Measurements from ENCODE around the gene PPP5C.
"Not testable (repeated sequence)": the region's sequence is repeated elsewhere in the genome, so short reads cannot be mapped to it uniquely, and the experiment has no call there.

Gene PPP5C

GRCh38 chr19:46367426-46367825 is 20.5 kb downstream of the PPP5C start:
- no peaks in the 10 kb centered on the region for H3K27me3 ChIP-seq (ENCODE audit: control insufficient read depth, insufficient read depth, low read length)
- H3K9me3 ChIP-seq (ENCODE audit: control insufficient read depth, insufficient read depth, low read depth, low read length): no peaks in the 10 kb centered on the region
- peaks cover 41% of the 10 kb centered on the region for H3K36me3 ChIP-seq (ENCODE audit: control insufficient read depth, insufficient read depth, low read length)
- no peak overlapping the region for H3K9ac ChIP-seq (ENCODE audit: low read length)
- H3K4me1 ChIP-seq (ENCODE audit: control insufficient read depth, insufficient read depth, low read length): peaks cover 14% of the 10 kb centered on the region
- no peak overlapping the region for H3K4me3 ChIP-seq (ENCODE audit: low read depth, low read length)
- H3K27ac ChIP-seq (ENCODE audit: low read depth, low read length): no peak overlapping the region

- peaks cover 21% of the 10 kb centered on the region for H3K4me1 ChIP-seq (ENCODE audit: control insufficient read depth, insufficient read depth, low read length)
- no peaks in the 10 kb centered on the region for H3K27me3 ChIP-seq (ENCODE audit: control insufficient read depth, insufficient read depth, low read length)
- no peaks in the 10 kb centered on the region for H3K9me3 ChIP-seq (ENCODE audit: control insufficient read depth, insufficient read depth, low read depth, low read length)
- H3K9ac ChIP-seq (ENCODE audit: low read length): no peak overlapping the region
- no peak overlapping the region for H3K27ac ChIP-seq (ENCODE audit: low read depth, low read length)
- H3K36me3 ChIP-seq (ENCODE audit: control insufficient read depth, insufficient read depth, low read length): peaks cover 41% of the 10 kb centered on the region
- no peak overlapping the region for H3K4me3 ChIP-seq (ENCODE audit: low read depth, low read length)
Measured at GRCh38 chr19:46368116-46368515, 21.2 kb downstream of the PPP5C start.

- H3K27ac ChIP-seq (ENCODE audit: low read depth, low read length): no peak overlapping the region
- H3K36me3 ChIP-seq (ENCODE audit: control insufficient read depth, insufficient read depth, low read length): peaks cover 30% of the 10 kb centered on the region
- no peak overlapping the region for H3K4me3 ChIP-seq (ENCODE audit: low read depth, low read length)
- no peaks in the 10 kb centered on the region for H3K27me3 ChIP-seq (ENCODE audit: control insufficient read depth, insufficient read depth, low read length)
- no peaks in the 10 kb centered on the region for H3K9me3 ChIP-seq (ENCODE audit: control insufficient read depth, insufficient read depth, low read depth, low read length)
- H3K9ac ChIP-seq (ENCODE audit: low read length): no peak overlapping the region
- H3K4me1 ChIP-seq (ENCODE audit: control insufficient read depth, insufficient read depth, low read length): peaks cover 37% of the 10 kb centered on the region
Measured at GRCh38 chr19:46369817-46370216, 22.9 kb downstream of the PPP5C start.

- no peaks in the 10 kb centered on the region for H3K27me3 ChIP-seq (ENCODE audit: control insufficient read depth, insufficient read depth, low read length)
- peaks cover 37% of the 10 kb centered on the region for H3K4me1 ChIP-seq (ENCODE audit: control insufficient read depth, insufficient read depth, low read length)
- peak overlapping the region; percentile 27 for H3K9ac ChIP-seq (ENCODE audit: low read length)
- no peaks in the 10 kb centered on the region for H3K9me3 ChIP-seq (ENCODE audit: control insufficient read depth, insufficient read depth, low read depth, low read length)
- H3K4me3 ChIP-seq (ENCODE audit: low read depth, low read length): no peak overlapping the region
- peaks cover 34% of the 10 kb centered on the region for H3K36me3 ChIP-seq (ENCODE audit: control insufficient read depth, insufficient read depth, low read length)
- H3K27ac ChIP-seq (ENCODE audit: low read depth, low read length): no peak overlapping the region
Measured at GRCh38 chr19:46371371-46371901, 24.5 kb downstream of the PPP5C start.

GRCh38 chr19:46372901-46373490 is 26.1 kb downstream of the PPP5C start:
- Histone ChIP-seq H3K9ac (ENCODE audit: low read length) (peak overlapping the region; percentile 65), H3K27me3 (ENCODE audit: control insufficient read depth, insufficient read depth, low read length) (no peaks in the 10 kb centered on the region), H3K27ac (ENCODE audit: low read depth, low read length) (peak overlapping the region; percentile 86), H3K9me3 (ENCODE audit: control insufficient read depth, insufficient read depth, low read depth, low read length) (no peaks in the 10 kb centered on the region), H3K4me1 (ENCODE audit: control insufficient read depth, insufficient read depth, low read length) (peaks cover 37% of the 10 kb centered on the region), H3K4me3 (ENCODE audit: low read depth, low read length) (peak overlapping the region; percentile 32), H3K36me3 (ENCODE audit: control insufficient read depth, insufficient read depth, low read length) (peaks cover 36% of the 10 kb centered on the region)

- Histone ChIP-seq H3K9ac (ENCODE audit: low read length) (peak overlapping the region; percentile 76), H3K27me3 (ENCODE audit: control insufficient read depth, insufficient read depth, low read length) (no peaks in the 10 kb centered on the region), H3K36me3 (ENCODE audit: control insufficient read depth, insufficient read depth, low read length) (peaks cover 36% of the 10 kb centered on the region), H3K4me3 (ENCODE audit: low read depth, low read length) (peak overlapping the region; percentile 32), H3K27ac (ENCODE audit: low read depth, low read length) (peak overlapping the region; percentile 86), H3K9me3 (ENCODE audit: control insufficient read depth, insufficient read depth, low read depth, low read length) (no peaks in the 10 kb centered on the region), H3K4me1 (ENCODE audit: control insufficient read depth, insufficient read depth, low read length) (peaks cover 37% of the 10 kb centered on the region)
Measured at GRCh38 chr19:46373491-46374359, 26.8 kb downstream of the PPP5C start.

- Histone ChIP-seq H3K4me3 (ENCODE audit: low read depth, low read length) (no peak overlapping the region), H3K9me3 (ENCODE audit: control insufficient read depth, insufficient read depth, low read depth, low read length) (no peaks in the 10 kb centered on the region), H3K9ac (ENCODE audit: low read length) (no peak overlapping the region), H3K4me1 (ENCODE audit: control insufficient read depth, insufficient read depth, low read length) (peaks cover 37% of the 10 kb centered on the region), H3K27me3 (ENCODE audit: control insufficient read depth, insufficient read depth, low read length) (no peaks in the 10 kb centered on the region), H3K36me3 (ENCODE audit: control insufficient read depth, insufficient read depth, low read length) (peaks cover 43% of the 10 kb centered on the region), H3K27ac (ENCODE audit: low read depth, low read length) (peak overlapping the region; percentile 86; the same call in 1 of the 2 replicates)
Measured at GRCh38 chr19:46374536-46375475, 27.9 kb downstream of the PPP5C start.

GRCh38 chr19:46375476-46376067 is 28.7 kb downstream of the PPP5C start:
- not testable (repeated sequence) for H3K27ac ChIP-seq (ENCODE audit: low read depth, low read length); H3K9me3 ChIP-seq (ENCODE audit: control insufficient read depth, insufficient read depth, low read depth, low read length); H3K4me3 ChIP-seq (ENCODE audit: low read depth, low read length); H3K9ac ChIP-seq (ENCODE audit: low read length); H3K27me3 ChIP-seq (ENCODE audit: control insufficient read depth, insufficient read depth, low read length)
- peaks cover 50% of the 10 kb centered on the region for H3K36me3 ChIP-seq (ENCODE audit: control insufficient read depth, insufficient read depth, low read length)
- peaks cover 37% of the 10 kb centered on the region for H3K4me1 ChIP-seq (ENCODE audit: control insufficient read depth, insufficient read depth, low read length)

GRCh38 chr19:46376241-46377153 is 29.6 kb downstream of the PPP5C start:
- H3K4me3 ChIP-seq (ENCODE audit: low read depth, low read length): no peak overlapping the region
- no peaks in the 10 kb centered on the region for H3K27me3 ChIP-seq (ENCODE audit: control insufficient read depth, insufficient read depth, low read length)
- H3K36me3 ChIP-seq (ENCODE audit: control insufficient read depth, insufficient read depth, low read length): peaks cover 60% of the 10 kb centered on the region
- H3K27ac ChIP-seq (ENCODE audit: low read depth, low read length): no peak overlapping the region
- H3K9me3 ChIP-seq (ENCODE audit: control insufficient read depth, insufficient read depth, low read depth, low read length): no peaks in the 10 kb centered on the region
- H3K4me1 ChIP-seq (ENCODE audit: control insufficient read depth, insufficient read depth, low read length): peaks cover 31% of the 10 kb centered on the region
- no peak overlapping the region for H3K9ac ChIP-seq (ENCODE audit: low read length)

Measured in HUES6 (cell line).